ENCODE results near the gene TMEM37.

TMEM37 gene

GRCh38 chr2:119461811-119462210 lies 30.2 kb downstream of the TMEM37 start:
- no peak for DNase-seq

GRCh38 chr2:119462574-119462973 lies 30.9 kb downstream of the TMEM37 start:
- DNase-seq: no peak

GRCh38 chr2:119463136-119463535 lies 31.5 kb downstream of the TMEM37 start:
- DNase-seq: no peak

GRCh38 chr2:119463990-119464389 lies 32.3 kb downstream of the TMEM37 start:
- no peak for DNase-seq

GRCh38 chr2:119464981-119465380 lies 33.3 kb downstream of the TMEM37 start:
- DNase-seq: no peak

GRCh38 chr2:119465687-119466086 lies 34.0 kb downstream of the TMEM37 start:
- no peak for DNase-seq

- DNase-seq: no peak
Measured at GRCh38 chr2:119466373-119466772, 34.7 kb downstream of the TMEM37 start.

GRCh38 chr2:119468154-119468955 lies 36.7 kb downstream of the TMEM37 start:
- DNase-seq: peak; percentile 20

- DNase-seq: no peak
Measured at GRCh38 chr2:119469131-119469530, 37.5 kb downstream of the TMEM37 start.

GRCh38 chr2:119469661-119470297 lies 38.1 kb downstream of the TMEM37 start:
- DNase-seq: no peak

GRCh38 chr2:119472749-119473148 lies 41.1 kb downstream of the TMEM37 start:
- no peak for DNase-seq

- no peak for DNase-seq
Measured at GRCh38 chr2:119473621-119474370, 42.1 kb downstream of the TMEM37 start.

GRCh38 chr2:119474371-119475224 lies 42.9 kb downstream of the TMEM37 start:
- no peak for DNase-seq

- DNase-seq: no peak
Measured at GRCh38 chr2:119475225-119475856, 43.7 kb downstream of the TMEM37 start.

GRCh38 chr2:119475857-119476244 lies 44.2 kb downstream of the TMEM37 start:
- no peak for DNase-seq

GRCh38 chr2:119476301-119477112 lies 44.9 kb downstream of the TMEM37 start:
- DNase-seq: peak; percentile 65

- DNase-seq: no peak
Measured at GRCh38 chr2:119477113-119477505, 45.5 kb downstream of the TMEM37 start.

GRCh38 chr2:119478188-119478977 lies 46.7 kb downstream of the TMEM37 start:
- DNase-seq: no peak

- no peak for DNase-seq
Measured at GRCh38 chr2:119478978-119479295, 47.3 kb downstream of the TMEM37 start.

GRCh38 chr2:119480184-119480583 lies 48.5 kb downstream of the TMEM37 start:
- DNase-seq: no peak

GRCh38 chr2:119480718-119481142 lies 49.1 kb downstream of the TMEM37 start:
- no peak for DNase-seq

Data from kidney glomerular epithelial cell (primary cell).